Fibroblast of villous mesenchyme (primary cell): Measurements from ENCODE around the gene NFE2L2. TPM values are rescaled to one million over a fixed set of nuclear protein-coding genes. Genes with fewer than 3 reads are reported as not detected.

Experiments
- DNase-seq: peaks from one replicate; pipeline ENCODE4 v3.0.0-alpha.2; 2010; ENCODE audit warnings: low read depth
- H3K4me3 ChIP-seq: 2 replicates; pipeline ENCODE4 v1.5.1; 2011; ENCODE audit warnings: low read depth, mild to moderate bottlenecking, low read length
- CTCF ChIP-seq: IDR thresholded peaks from 2 replicates; pipeline ENCODE4 v1.5.1; 2012; ENCODE audit warnings: low read depth, mild to moderate bottlenecking, low read length; ENCODE audit not compliant: insufficient read depth
- total RNA-seq: library from RNA; depleted of rRNA; stranded (reverse); fragments of >200 nt; gene quantifications from 2 replicates; pipeline ENCODE4 v1.2.3, GENCODE V29; 2012

Gene NFE2L2
- total RNA-seq, 1 donor: 78.6 TPM

GRCh38 chr2:177212891-177213856 lies 51.4 kb downstream of the NFE2L2 start:
- peak overlapping the region; percentile 80 for H3K4me3 ChIP-seq
- TF ChIP-seq CTCF: no peak
- DNase-seq: peak; percentile 94

GRCh38 chr2:177212106-177212890 lies 52.2 kb downstream of the NFE2L2 start, which contains the start of gene HNRNPA3:
HNRNPA3 (plus strand) TSS chr2:177212794; CDS start chr2:177212800, 6 bp downstream.
- peak; percentile 99 for DNase-seq
- peak within 1 kb of the TSS; percentile 80 for H3K4me3 ChIP-seq
- peak; percentile 28 for TF ChIP-seq CTCF

- TF ChIP-seq CTCF: no peak
- H3K4me3 ChIP-seq: peak overlapping the region; percentile 74
- DNase-seq: no peak
These were observed 52.9 kb downstream of the NFE2L2 start for GRCh38 chr2:177211576-177212105.

- H3K4me3 ChIP-seq: peak overlapping the region; percentile 74
- TF ChIP-seq CTCF: no peak
- no peak for DNase-seq
These were observed 53.4 kb downstream of the NFE2L2 start for GRCh38 chr2:177211169-177211568.

- TF ChIP-seq CTCF: no peak
- no peak for DNase-seq
- H3K4me3 ChIP-seq: no peak overlapping the region
These were observed 57.4 kb downstream of the NFE2L2 start for GRCh38 chr2:177207101-177207500.

- H3K4me3 ChIP-seq: no peak overlapping the region
- DNase-seq: no peak
- no peak for TF ChIP-seq CTCF
These were observed 60.1 kb downstream of the NFE2L2 start for GRCh38 chr2:177204417-177204816.
